Kidney (tissue), 14 donors: Measurements from ENCODE around the gene PTPN18. TPM values are rescaled to one million over a fixed set of nuclear protein-coding genes. Genes with fewer than 3 reads are reported as not detected.

ENCODE experiments used
- DNase-seq, 5 donors: peaks; one replicate each; pipeline ENCODE4 v3.0.0-alpha.2; 2013 to 2020
- FAIRE-seq: peaks from 2 replicates; lab custom pipeline; 2012; peaks lifted over from hg19 to GRCh38; lab: Jason Lieb, UNC
- H3K27ac ChIP-seq, 2 donors: one replicate each; pipeline ENCODE4 v1.7.0; 2013; ENCODE audit warnings: low read depth in 2 of 2, low read length in 2 of 2, inconsistent platforms in 1 of 2
- H3K27me3 ChIP-seq: one replicate; pipeline ENCODE4 v1.7.1; 2013; ENCODE audit warnings: low read length, inconsistent platforms; ENCODE audit not compliant: control insufficient read depth, insufficient read depth
- H3K36me3 ChIP-seq, 3 donors: one replicate each; pipeline versions ENCODE4 v1.7.0 to v1.7.1; 2013; ENCODE audit warnings: low read length in 3 of 3, control low read depth in 1 of 3, inconsistent platforms in 1 of 3; ENCODE audit not compliant: insufficient read depth in 3 of 3, control insufficient read depth in 2 of 3
- H3K4me1 ChIP-seq, 3 donors: one replicate each; pipeline versions ENCODE4 v1.7.0 to v1.7.1; 2013; ENCODE audit warnings: low read length in 3 of 3, inconsistent platforms in 1 of 3, low read depth in 1 of 3; ENCODE audit not compliant: control insufficient read depth in 2 of 3, insufficient read depth in 2 of 3
- H3K4me3 ChIP-seq, 3 donors: one replicate each; pipeline versions ENCODE4 v1.7.0 to v1.8.1; 2013; ENCODE audit warnings: low read length in 3 of 3, control low read depth in 1 of 3, inconsistent platforms in 1 of 3
- H3K9ac ChIP-seq, 3 donors: one replicate each; pipeline versions ENCODE4 v1.7.0 to v1.7.1; 2013; ENCODE audit warnings: low read length in 3 of 3, control low read depth in 1 of 3, inconsistent platforms in 1 of 3
- H3K9me3 ChIP-seq, 3 donors: one replicate each; pipeline versions ENCODE4 v1.7.0 to v1.7.1; 2013; ENCODE audit warnings: low read length in 3 of 3, control low read depth in 1 of 3, inconsistent platforms in 1 of 3; ENCODE audit not compliant: control insufficient read depth in 2 of 3, insufficient read depth in 1 of 3
- intact Hi-C: fragments of 100-400 bp; cut with DNase I; formaldehyde crosslinking; loops from one replicate; pipeline ENCODE4 v1.11.1; 2022
- polyA plus RNA-seq: library from polyadenylated mRNA; stranded (reverse); fragments of 350-450 nt; fragmentation: Illumina TruSeq; extraction: RNeasy Lipid Tissue Mini Kit (QIAGEN cat#74804); gene quantifications from one replicate; pipeline ENCODE4 v1.2.3, GENCODE V29; 2014; ENCODE audit warnings: low read depth, low replicate concordance; ENCODE audit not compliant: insufficient read depth
- total RNA-seq: library from RNA; stranded (reverse); fragmentation: NEBNext Ultra II Directional; extraction: Animal tissue kit (Norgen Biotek cat#: 25700); gene quantifications from one replicate; pipeline ENCODE4 v1.2.1, GENCODE V29; 2021
- TF ChIP-seq, protein P1 (sequence below): IDR thresholded peaks from 3 replicates; pipeline ENCODE4 v1.5.1; 2012; ENCODE audit warnings: mild to moderate bottlenecking, moderate library complexity, borderline replicate concordance; ENCODE audit not compliant: insufficient read depth; ENCODE audit errors: extremely low read depth
- donor health status: control.
- donor health status: control.
- donor health status: control.
- donor health status: control.
- donor health status: control.
- donor health status: DM: yes; HTN: yes; CAD: no.
- donor health status: Normal renal cell carcinoma (clear cell type).

Gene PTPN18
- total and polyA plus RNA-seq, 2 donors from 2014 or later: 34.8 to 89.2 TPM

- H3K4me3 ChIP-seq: no peak overlapping the region
- intact Hi-C loops: no loop called here
- no peaks in the 10 kb centered on the region for H3K36me3 ChIP-seq
- H3K4me1 ChIP-seq: no peaks in the 10 kb centered on the region
- FAIRE-seq (no peak), DNase-seq (peak in 1 of 5 donors; percentile 37)
- H3K9me3 ChIP-seq: no peaks in the 10 kb centered on the region
- H3K27ac ChIP-seq: no peak overlapping the region
- H3K9ac ChIP-seq: no peak overlapping the region
- no peaks in the 10 kb centered on the region for H3K27me3 ChIP-seq
- TF ChIP-seq, protein P1, sequence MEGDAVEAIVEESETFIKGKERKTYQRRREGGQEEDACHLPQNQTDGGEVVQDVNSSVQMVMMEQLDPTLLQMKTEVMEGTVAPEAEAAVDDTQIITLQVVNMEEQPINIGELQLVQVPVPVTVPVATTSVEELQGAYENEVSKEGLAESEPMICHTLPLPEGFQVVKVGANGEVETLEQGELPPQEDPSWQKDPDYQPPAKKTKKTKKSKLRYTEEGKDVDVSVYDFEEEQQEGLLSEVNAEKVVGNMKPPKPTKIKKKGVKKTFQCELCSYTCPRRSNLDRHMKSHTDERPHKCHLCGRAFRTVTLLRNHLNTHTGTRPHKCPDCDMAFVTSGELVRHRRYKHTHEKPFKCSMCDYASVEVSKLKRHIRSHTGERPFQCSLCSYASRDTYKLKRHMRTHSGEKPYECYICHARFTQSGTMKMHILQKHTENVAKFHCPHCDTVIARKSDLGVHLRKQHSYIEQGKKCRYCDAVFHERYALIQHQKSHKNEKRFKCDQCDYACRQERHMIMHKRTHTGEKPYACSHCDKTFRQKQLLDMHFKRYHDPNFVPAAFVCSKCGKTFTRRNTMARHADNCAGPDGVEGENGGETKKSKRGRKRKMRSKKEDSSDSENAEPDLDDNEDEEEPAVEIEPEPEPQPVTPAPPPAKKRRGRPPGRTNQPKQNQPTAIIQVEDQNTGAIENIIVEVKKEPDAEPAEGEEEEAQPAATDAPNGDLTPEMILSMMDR: no peak
Measured at GRCh38 chr2:130380096-130380934, 24.5 kb downstream of the PTPN18 start.

DNA sequence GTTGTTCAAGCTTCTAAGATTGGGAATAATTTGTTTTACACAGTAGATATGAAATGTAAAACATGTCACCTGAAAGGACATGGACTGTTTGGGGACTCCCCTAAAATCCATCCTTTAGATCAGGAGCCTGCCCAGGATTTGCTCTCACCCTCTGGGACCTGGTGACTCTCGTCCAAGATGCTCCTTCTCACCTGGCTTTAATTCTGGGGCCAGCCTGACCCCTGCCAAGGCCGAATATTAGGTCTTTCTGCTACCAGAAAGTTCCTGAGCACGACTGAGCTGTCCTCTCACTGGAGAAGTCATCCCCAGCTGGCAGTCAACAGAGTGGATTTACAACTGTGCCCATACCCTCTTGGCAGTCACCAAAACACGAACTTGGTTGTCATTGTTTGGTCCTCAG, 25.3 kb downstream of the PTPN18 start:
- no peaks in the 10 kb centered on the region for H3K4me1 ChIP-seq

GRCh38 chr2:130381619-130382018, 25.8 kb downstream of the PTPN18 start:
- TF ChIP-seq, protein P1: no peak

More for the DNA sequence above, 25.3 kb downstream of the PTPN18 start:
- no peak for FAIRE-seq
- H3K9ac ChIP-seq: no peak overlapping the region
- no peaks in the 10 kb centered on the region for H3K27me3 ChIP-seq
- H3K4me3 ChIP-seq: no peak overlapping the region
- no peaks in the 10 kb centered on the region for H3K9me3 ChIP-seq
- no peak for DNase-seq
- intact Hi-C loops: no loop called here
- no peaks in the 10 kb centered on the region for H3K36me3 ChIP-seq
- TF ChIP-seq, protein P1: no peak
- H3K27ac ChIP-seq: no peak overlapping the region

More at GRCh38 chr2:130381619-130382018, 25.8 kb downstream of the PTPN18 start:
- H3K27ac ChIP-seq: no peak overlapping the region
- peaks cover 0 to 2% (median 0%) of the 10 kb centered on the region in 3 donors for H3K4me1 ChIP-seq
- intact Hi-C loops: no loop called here
- H3K9me3 ChIP-seq: no peaks in the 10 kb centered on the region
- H3K4me3 ChIP-seq: no peak overlapping the region
- H3K9ac ChIP-seq: no peak overlapping the region
- H3K27me3 ChIP-seq: no peaks in the 10 kb centered on the region
- FAIRE-seq (no peak), DNase-seq (peak in 1 of 5 donors; percentile 33)
- no peaks in the 10 kb centered on the region for H3K36me3 ChIP-seq
